ENCODE measurements around the gene IMMT. TPM values are rescaled to one million over a fixed set of nuclear protein-coding genes. Genes with fewer than 3 reads are reported as not detected.

IMMT gene
- total and polyA plus RNA-seq, 2 donors (not counting 1 experiment from before 2014, with no cell fraction given), result 23.5 to 66.0 TPM

- H3K9ac ChIP-seq (ENCODE audit: low read length), result no peak overlapping the region
- no peak overlapping the region for H2AFZ ChIP-seq (ENCODE audit: insufficient read depth, low read depth, low read length, poor library complexity, severe bottlenecking)
- H3K4me3 ChIP-seq (ENCODE audit: control extremely low read depth in 1 of 5, extremely low read depth in 1 of 5, insufficient read depth in 1 of 5, low read depth in 2 of 5, low read length in 4 of 5), result no peak overlapping the region
- H3K79me2 ChIP-seq (ENCODE audit: control insufficient read depth, insufficient read depth, low read length), result peaks cover 46% of the 10 kb centered on the region
- no peaks in the 10 kb centered on the region for H3K27me3 ChIP-seq (replicated peaks in 1 of 4; ENCODE audit: control extremely low read depth in 1 of 4, control insufficient read depth in 3 of 4, insufficient read depth in 4 of 4, low read length in 3 of 4)
- H3K4me2 ChIP-seq (replicated peaks; ENCODE audit: low read depth, low read length, poor library complexity, severe bottlenecking), result no peak overlapping the region
- Mint-ChIP-seq H3K27ac (no peak overlapping the region), H3K4me3 (no peak overlapping the region), H3K4me1 (peaks cover 3% of the 10 kb centered on the region), H3K27me3 (no peaks in the 10 kb centered on the region), H3K9me3 (ENCODE audit: insufficient read depth) (no peaks in the 10 kb centered on the region)
- DNase-seq (no peak), ATAC-seq (ENCODE audit: low read depth) (no peak)
- TF ChIP-seq, protein P1, sequence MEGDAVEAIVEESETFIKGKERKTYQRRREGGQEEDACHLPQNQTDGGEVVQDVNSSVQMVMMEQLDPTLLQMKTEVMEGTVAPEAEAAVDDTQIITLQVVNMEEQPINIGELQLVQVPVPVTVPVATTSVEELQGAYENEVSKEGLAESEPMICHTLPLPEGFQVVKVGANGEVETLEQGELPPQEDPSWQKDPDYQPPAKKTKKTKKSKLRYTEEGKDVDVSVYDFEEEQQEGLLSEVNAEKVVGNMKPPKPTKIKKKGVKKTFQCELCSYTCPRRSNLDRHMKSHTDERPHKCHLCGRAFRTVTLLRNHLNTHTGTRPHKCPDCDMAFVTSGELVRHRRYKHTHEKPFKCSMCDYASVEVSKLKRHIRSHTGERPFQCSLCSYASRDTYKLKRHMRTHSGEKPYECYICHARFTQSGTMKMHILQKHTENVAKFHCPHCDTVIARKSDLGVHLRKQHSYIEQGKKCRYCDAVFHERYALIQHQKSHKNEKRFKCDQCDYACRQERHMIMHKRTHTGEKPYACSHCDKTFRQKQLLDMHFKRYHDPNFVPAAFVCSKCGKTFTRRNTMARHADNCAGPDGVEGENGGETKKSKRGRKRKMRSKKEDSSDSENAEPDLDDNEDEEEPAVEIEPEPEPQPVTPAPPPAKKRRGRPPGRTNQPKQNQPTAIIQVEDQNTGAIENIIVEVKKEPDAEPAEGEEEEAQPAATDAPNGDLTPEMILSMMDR (IDR thresholded peaks at IDR 0.05), result no peak
- no peak for TF ChIP-seq EZH2 (IDR thresholded peaks at IDR 0.05; ENCODE audit: borderline replicate concordance, insufficient read depth, low read depth, low read length, poor library complexity, severe bottlenecking)
- no CpG with 5 or more reads among the region's 1 CpG for WGBS (ENCODE audit: insufficient coverage)
- H4K20me1 ChIP-seq (ENCODE audit: control insufficient read depth, insufficient read depth, low read length, poor library complexity, severe bottlenecking), result no peaks in the 10 kb centered on the region
- intact Hi-C loops (cut with micrococcal nuclease), result no loop called here
- H3K36me3 ChIP-seq (replicated peaks in 1 of 2; ENCODE audit: control extremely low read depth in 1 of 2, control insufficient read depth in 1 of 2, extremely low read depth in 1 of 2, insufficient read depth in 2 of 2, low read length in 1 of 2), result peaks cover 10 to 55% of the 10 kb centered on the region in 2 experiments
- no peaks in the 10 kb centered on the region for H3K4me1 ChIP-seq (ENCODE audit: control insufficient read depth in 2 of 2, insufficient read depth in 2 of 2, low read length in 2 of 2)
- no peaks in the 10 kb centered on the region for H3K9me3 ChIP-seq (ENCODE audit: control extremely low read depth in 1 of 3, control insufficient read depth in 2 of 3, insufficient read depth in 1 of 3, low read length in 2 of 3)
- H3K27ac ChIP-seq (ENCODE audit: low read length in 2 of 2), result no peak overlapping the region
- ChIA-PET POLR2A (no interaction called here), CTCF (interaction anchor here (1.2 kb wide), 2 partner anchors 270 to 369 kb away, joined by 3 read pairs; no protein-coding TSS in a partner anchor)
Observed at GRCh38 chr2:86097913-86098312, 97.3 kb downstream of the IMMT start.

GRCh38 chr2:86097114-86097896 lies 98.0 kb downstream of the IMMT start:
- WGBS (ENCODE audit: insufficient coverage), result no CpG with 5 or more reads among the region's 3 CpGs
- Histone ChIP-seq H3K9me3 (ENCODE audit: control extremely low read depth in 1 of 3, control insufficient read depth in 2 of 3, insufficient read depth in 1 of 3, low read length in 2 of 3) (no peaks in the 10 kb centered on the region), H4K20me1 (ENCODE audit: control insufficient read depth, insufficient read depth, low read length, poor library complexity, severe bottlenecking) (no peaks in the 10 kb centered on the region), H3K27me3 (replicated peaks in 1 of 4; ENCODE audit: control extremely low read depth in 1 of 4, control insufficient read depth in 3 of 4, insufficient read depth in 4 of 4, low read length in 3 of 4) (no peaks in the 10 kb centered on the region), H2AFZ (ENCODE audit: insufficient read depth, low read depth, low read length, poor library complexity, severe bottlenecking) (no peak overlapping the region), H3K79me2 (ENCODE audit: control insufficient read depth, insufficient read depth, low read length) (peaks cover 41% of the 10 kb centered on the region), H3K36me3 (replicated peaks in 1 of 2; ENCODE audit: control extremely low read depth in 1 of 2, control insufficient read depth in 1 of 2, extremely low read depth in 1 of 2, insufficient read depth in 2 of 2, low read length in 1 of 2) (peaks cover 10 to 55% of the 10 kb centered on the region in 2 experiments), H3K4me3 (ENCODE audit: control extremely low read depth in 1 of 5, extremely low read depth in 1 of 5, insufficient read depth in 1 of 5, low read depth in 2 of 5, low read length in 4 of 5) (no peak overlapping the region), H3K9ac (ENCODE audit: low read length) (no peak overlapping the region), H3K4me2 (replicated peaks; ENCODE audit: low read depth, low read length, poor library complexity, severe bottlenecking) (no peak overlapping the region), H3K4me1 (ENCODE audit: control insufficient read depth in 2 of 2, insufficient read depth in 2 of 2, low read length in 2 of 2) (no peaks in the 10 kb centered on the region), H3K27ac (ENCODE audit: low read length in 2 of 2) (no peak overlapping the region)
- H3K4me3 Mint-ChIP-seq, result no peak overlapping the region
- DNase-seq, result no peak
- H3K4me1 Mint-ChIP-seq, result peaks cover 2% of the 10 kb centered on the region
- intact Hi-C loops (cut with micrococcal nuclease), result no loop called here
- no peaks in the 10 kb centered on the region for H3K27me3 Mint-ChIP-seq
- no peaks in the 10 kb centered on the region for H3K9me3 Mint-ChIP-seq (ENCODE audit: insufficient read depth)
- ATAC-seq (ENCODE audit: low read depth), result no peak
- CTCF ChIA-PET, result no interaction called here
- H3K27ac Mint-ChIP-seq, result no peak overlapping the region
- POLR2A ChIA-PET, result no interaction called here
- TF ChIP-seq, protein P1 (IDR thresholded peaks at IDR 0.05), result no peak
- TF ChIP-seq EZH2 (IDR thresholded peaks at IDR 0.05; ENCODE audit: borderline replicate concordance, insufficient read depth, low read depth, low read length, poor library complexity, severe bottlenecking), result no peak

All from B cell (primary cell).